Stomach (tissue), 9 donors: ENCODE results near the gene HSPA1A. TPM values are rescaled to one million over a fixed set of nuclear protein-coding genes. Genes with fewer than 3 reads are reported as not detected.
"Not testable (repeated sequence)": the region's sequence is repeated elsewhere in the genome, so short reads cannot be mapped to it uniquely, and the experiment has no call there.

Experiments
- DNase-seq, 2 donors: peaks; one replicate each; pipeline versions ENCODE4 v3.0.0 to v3.0.0-alpha.2; 2013 to 2019
- H3K27ac ChIP-seq, 5 donors: fragments of 200-600 bp in 4 of 5; sonication (generic) in 4 of 5; one replicate each; pipeline ENCODE4 v1.5.1; 2013 to 2019; ENCODE audit warnings: mild to moderate bottlenecking in 1 of 5, moderate library complexity in 1 of 5
- H3K27me3 ChIP-seq, 3 donors: fragments of 200-600 bp; sonication (generic); one replicate each; pipeline ENCODE4 v1.5.1; 2017 to 2019; ENCODE audit warnings: mixed run types in 1 of 3
- H3K36me3 ChIP-seq, 4 donors: fragments of 200-600 bp; sonication (generic); 1 replicate in 3 of 4; 2 replicates in 1 of 4; pipeline ENCODE4 v1.5.1; 2016 to 2019
- H3K4me1 ChIP-seq, 4 donors: fragments of 200-600 bp; sonication (generic); one replicate each; pipeline ENCODE4 v1.5.1; 2016 to 2019
- H3K4me3 ChIP-seq, 4 donors: fragments of 200-600 bp; sonication (generic) in 3 of 4; one replicate each; pipeline ENCODE4 v1.5.1; 2016 to 2019; ENCODE audit warnings: mild to moderate bottlenecking in 1 of 4
- H3K9me3 ChIP-seq, 4 donors: fragments of 200-600 bp; sonication (generic); one replicate each; pipeline ENCODE4 v1.5.1; 2016 to 2019
- EP300 ChIP-seq: sonication (generic); formaldehyde crosslinking; IDR thresholded peaks from one replicate; pipeline ENCODE4 v1.6.1; 2017; ENCODE audit warnings: antibody characterized with exemption
- POLR2A ChIP-seq, 4 donors: fragments of 450-650 bp; IDR thresholded peaks; one replicate each; pipeline ENCODE4 v1.6.1; 2016; ENCODE audit warnings: antibody characterized with exemption in 4 of 4, control low read depth in 2 of 4, mild to moderate bottlenecking in 1 of 4, moderate library complexity in 1 of 4
- POLR2AphosphoS5 ChIP-seq, 3 donors: sonication (generic); formaldehyde crosslinking; IDR thresholded peaks; one replicate each; pipeline ENCODE4 v1.6.1; 2016; ENCODE audit warnings: antibody characterized with exemption in 3 of 3
- WGBS, 5 donors: extraction: QIAGEN DNeasy Blood & Tissue Kit in 3 of 5; methylation state at CpG; one replicate each; pipeline versions ENCODE4 v1.1.5 to v1.1.7; 2013 to 2018; 5-methylcytosine and 5-hydroxymethylcytosine counted together
- intact Hi-C: fragments of 100-400 bp; cut with DNase I; formaldehyde crosslinking; loops from one replicate; pipeline ENCODE4 v1.15.1; 2023; ENCODE audit warnings: low total_unique reads
- polyA plus RNA-seq, 3 donors: library from polyadenylated mRNA; stranded (reverse); fragments of 200-250 nt; gene quantifications; one replicate each; pipeline ENCODE4 v1.2.3, GENCODE V29; 2013
- total RNA-seq, 5 donors: library from RNA; depleted of rRNA; stranded (reverse); fragments of >200 nt; gene quantifications; one replicate each; pipeline versions ENCODE4 v1.1.0 to v1.2.3, GENCODE V29; 2014 to 2016
- TF ChIP-seq, protein P1 (sequence below), 7 experiments: fragments of 450-650 bp in 4 of 7; fragments of 200-600 bp in 3 of 7; sonication (generic) in 3 of 7; IDR thresholded peaks; one replicate each; pipeline ENCODE4 v1.5.1; 2016 to 2019; ENCODE audit warnings: antibody characterized with exemption in 7 of 7, control low read depth in 2 of 7, mild to moderate bottlenecking in 1 of 7
- donor health status: healthy with polysubstance abuse.
- donor health status: Bipolar disorder and iron deficiency.
- donor health status: healthy.

Gene HSPA1A
- total and polyA plus RNA-seq, 8 donors, result 51.1 to 124 (median 89.5) TPM

DNA sequence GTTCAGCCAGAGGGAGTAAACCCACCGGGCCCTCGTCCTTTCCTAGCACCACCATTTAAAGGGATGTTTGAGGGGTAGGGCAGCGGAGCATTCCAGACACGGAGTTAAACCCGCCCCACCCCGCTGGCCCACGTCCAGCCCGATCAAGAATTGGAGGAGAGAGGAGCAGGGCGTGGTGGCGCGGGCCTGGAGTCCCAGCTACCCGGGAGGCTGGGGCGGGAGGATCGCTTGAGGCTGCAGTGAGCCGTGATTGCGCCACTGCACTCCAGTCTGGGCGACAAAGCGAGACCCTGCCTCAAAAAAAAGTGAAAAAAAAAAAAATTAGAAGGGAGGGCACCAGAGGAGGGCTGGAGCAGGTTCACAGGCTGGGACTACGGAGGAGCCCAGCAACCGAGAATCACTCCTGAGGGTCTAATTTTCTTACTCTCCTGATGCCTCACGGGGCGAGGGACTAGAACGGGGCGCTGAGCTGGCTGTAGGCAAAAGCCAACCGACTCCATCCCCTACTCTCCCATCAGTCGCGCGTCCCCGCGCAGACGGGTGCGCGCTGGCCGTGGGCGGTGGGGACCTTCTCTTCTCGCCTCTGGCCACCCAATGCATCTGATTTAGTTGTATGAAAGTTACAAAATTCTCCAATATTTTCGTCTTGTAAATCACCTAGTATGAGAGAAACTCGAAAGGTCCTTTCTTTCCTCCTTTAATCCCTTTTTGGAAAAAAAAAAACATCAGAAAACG is 6.1 kb downstream of the HSPA1A start:
- intact Hi-C loops, result no loop called here
- Histone ChIP-seq H3K27ac (peak overlapping the region; percentile 89 to 99 (median 98)), H3K27me3 (no peaks in the 10 kb centered on the region), H3K9me3 (no peaks in the 10 kb centered on the region), H3K4me1 (peaks cover 59 to 85% (median 78%) of the 10 kb centered on the region in 4 donors), H3K4me3 (peak overlapping the region; percentile 41 to 54 (median 48)), H3K36me3 (no peaks in the 10 kb centered on the region)
- TF ChIP-seq, protein P1, sequence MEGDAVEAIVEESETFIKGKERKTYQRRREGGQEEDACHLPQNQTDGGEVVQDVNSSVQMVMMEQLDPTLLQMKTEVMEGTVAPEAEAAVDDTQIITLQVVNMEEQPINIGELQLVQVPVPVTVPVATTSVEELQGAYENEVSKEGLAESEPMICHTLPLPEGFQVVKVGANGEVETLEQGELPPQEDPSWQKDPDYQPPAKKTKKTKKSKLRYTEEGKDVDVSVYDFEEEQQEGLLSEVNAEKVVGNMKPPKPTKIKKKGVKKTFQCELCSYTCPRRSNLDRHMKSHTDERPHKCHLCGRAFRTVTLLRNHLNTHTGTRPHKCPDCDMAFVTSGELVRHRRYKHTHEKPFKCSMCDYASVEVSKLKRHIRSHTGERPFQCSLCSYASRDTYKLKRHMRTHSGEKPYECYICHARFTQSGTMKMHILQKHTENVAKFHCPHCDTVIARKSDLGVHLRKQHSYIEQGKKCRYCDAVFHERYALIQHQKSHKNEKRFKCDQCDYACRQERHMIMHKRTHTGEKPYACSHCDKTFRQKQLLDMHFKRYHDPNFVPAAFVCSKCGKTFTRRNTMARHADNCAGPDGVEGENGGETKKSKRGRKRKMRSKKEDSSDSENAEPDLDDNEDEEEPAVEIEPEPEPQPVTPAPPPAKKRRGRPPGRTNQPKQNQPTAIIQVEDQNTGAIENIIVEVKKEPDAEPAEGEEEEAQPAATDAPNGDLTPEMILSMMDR (IDR thresholded peaks at IDR 0.05), result no peak
- peak in 2 of 3 donors; percentile 13 to 31 for TF ChIP-seq POLR2AphosphoS5 (IDR thresholded peaks at IDR 0.05)
- peak; percentile 84 to 87 for DNase-seq
- WGBS, 5 donors, result 1 to 4% (median 3%) methylated on average over 38 to 39 of the region's 39 CpGs

DNA sequence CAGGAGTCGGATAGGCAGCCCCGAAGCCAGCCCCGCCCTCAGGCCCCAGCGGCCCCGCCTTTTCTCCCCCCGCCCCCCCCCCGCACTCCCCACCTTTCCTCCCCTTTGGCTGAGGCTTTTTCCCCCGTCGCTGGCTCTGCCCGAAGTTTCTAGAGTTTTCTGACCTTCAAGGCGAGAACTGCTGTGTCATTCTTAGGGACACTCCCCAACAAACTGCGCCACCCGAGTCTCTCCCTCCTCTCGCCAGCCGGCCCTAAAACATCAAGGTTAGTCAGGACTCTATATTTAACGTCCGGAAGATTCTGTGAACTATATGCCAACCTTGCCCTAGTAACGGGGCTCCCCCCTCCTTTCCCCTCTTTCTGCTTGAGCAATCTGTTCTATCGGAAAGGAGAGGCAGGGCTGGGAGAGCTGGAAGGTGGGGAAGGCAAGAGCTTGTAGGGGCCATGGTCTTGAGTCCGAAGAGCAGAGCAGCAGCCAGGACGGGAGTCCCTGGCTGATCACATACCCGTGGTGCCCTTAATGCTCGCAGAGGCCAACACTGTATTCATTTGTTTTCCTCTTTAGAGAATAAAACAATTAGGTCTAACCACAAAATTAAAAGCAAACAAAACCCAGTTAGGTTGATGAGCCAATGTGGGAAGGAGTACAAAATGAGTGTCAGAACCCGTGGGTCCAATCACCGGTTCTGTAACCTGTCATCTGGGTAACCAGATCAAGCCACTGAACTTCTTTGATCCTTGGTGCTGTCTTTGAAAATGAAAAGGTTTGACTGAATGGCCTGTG is 6.9 kb downstream of the HSPA1A start:
- Histone ChIP-seq H3K27me3 (no peaks in the 10 kb centered on the region), H3K4me1 (peaks cover 61 to 89% (median 81%) of the 10 kb centered on the region in 4 donors), H3K36me3 (no peaks in the 10 kb centered on the region), H3K4me3 (peak overlapping the region; percentile 41 to 54 (median 48)), H3K9me3 (no peaks in the 10 kb centered on the region), H3K27ac (peak overlapping the region; percentile 89 to 99 (median 98))
- TF ChIP-seq POLR2A (IDR thresholded peaks at IDR 0.05), result peak in 1 of 4 donors; percentile 62
- TF ChIP-seq, protein P1 (IDR thresholded peaks at IDR 0.05), result no peak
- peak; percentile 89 to 94 (median 91) for TF ChIP-seq POLR2AphosphoS5 (IDR thresholded peaks at IDR 0.05)
- TF ChIP-seq EP300, result peak; percentile 17
- peak; percentile 88 to 93 for DNase-seq
- WGBS, 5 donors, result 1 to 2% (median 1%) methylated on average over 22 to 25 of the region's 25 CpGs
- intact Hi-C loops, result no loop called here

DNA sequence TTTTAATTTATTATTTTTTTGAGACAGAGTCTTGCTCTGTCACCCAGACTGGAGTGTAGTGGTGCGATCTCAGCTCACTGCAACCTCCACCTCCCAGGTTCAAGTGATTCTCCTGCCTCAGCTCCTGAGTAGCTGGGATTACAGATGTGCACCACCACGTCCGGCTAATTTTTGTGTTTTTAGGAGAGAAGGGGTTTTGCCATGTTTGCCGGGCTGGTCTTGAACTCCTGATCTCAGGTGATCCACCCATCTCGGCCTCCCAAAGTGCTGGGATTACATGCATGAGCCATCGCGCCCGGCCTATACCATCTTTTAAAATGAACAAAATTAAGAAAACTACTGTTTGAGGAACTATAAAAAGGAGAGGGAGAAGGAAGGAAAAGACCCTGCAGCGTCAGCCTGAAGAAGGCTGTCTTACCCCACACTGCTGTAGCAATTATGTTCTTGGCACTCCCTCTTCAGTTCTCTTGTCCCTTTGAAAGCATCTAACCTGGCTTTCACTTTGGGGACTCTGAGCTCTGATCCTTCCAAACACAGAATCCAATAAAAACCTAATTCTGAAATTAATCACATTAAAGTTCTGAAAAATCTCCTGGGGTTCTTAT is 8.4 kb downstream of the HSPA1A start:
- H3K36me3 ChIP-seq, intact Hi-C loops, H3K27me3 ChIP-seq, DNase-seq, H3K4me3 ChIP-seq, H3K9me3 ChIP-seq: not testable (repeated sequence)
- Histone ChIP-seq H3K4me1 (peaks cover 49 to 76% (median 69%) of the 10 kb centered on the region in 4 donors), H3K27ac (peak overlapping the region; percentile 30 to 99 (median 98))
- 78 to 90% (median 88%) methylated on average over 9 of the region's 9 CpGs for WGBS, 5 donors

DNA sequence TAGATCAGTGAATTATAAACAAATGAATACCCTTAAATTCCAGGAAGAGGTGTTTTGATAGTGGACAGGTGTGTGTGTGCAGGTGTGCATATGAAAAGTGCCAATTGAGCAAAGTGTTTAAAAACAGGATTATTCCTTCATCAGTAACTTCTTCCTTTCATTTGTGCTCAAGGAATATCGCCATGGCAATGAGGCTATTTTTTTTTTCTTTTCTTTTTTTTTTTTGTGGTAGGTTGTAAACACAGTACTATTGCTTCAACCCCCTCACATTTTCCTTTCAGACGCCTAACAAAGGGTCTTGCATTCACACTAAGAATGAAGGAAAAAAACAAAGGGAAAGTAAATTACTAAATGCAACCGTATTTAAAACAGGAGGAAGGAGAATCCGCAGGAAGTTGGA is 10.2 kb downstream of the HSPA1A start:
- intact Hi-C loops, result no loop called here
- peak overlapping the region; percentile 89 to 99 (median 98) for H3K27ac ChIP-seq
- 31 to 53% (median 39%) methylated on average over 4 of the region's 4 CpGs for WGBS, 5 donors

More for the DNA sequence above, 10.2 kb downstream of the HSPA1A start:
- no peak overlapping the region for H3K4me3 ChIP-seq
- DNase-seq, result no peak
- H3K36me3 ChIP-seq, result no peaks in the 10 kb centered on the region
- TF ChIP-seq POLR2AphosphoS5 (IDR thresholded peaks at IDR 0.05), result no peak
- TF ChIP-seq POLR2A (IDR thresholded peaks at IDR 0.05), result no peak
- TF ChIP-seq, protein P1 (IDR thresholded peaks at IDR 0.05), result no peak
- TF ChIP-seq EP300, result no peak
- H3K4me1 ChIP-seq, result peaks cover 31 to 61% (median 51%) of the 10 kb centered on the region in 4 donors
- no peaks in the 10 kb centered on the region for H3K9me3 ChIP-seq
- no peaks in the 10 kb centered on the region for H3K27me3 ChIP-seq
